IPS-18a (cell line): ENCODE results near the gene OR52N2.

Source experiments
- H3K27ac ChIP-seq: one replicate; pipeline ENCODE4 v1.5.1; 2013; ENCODE audit warnings: low read length
- H3K27me3 ChIP-seq: one replicate; pipeline ENCODE4 v1.6.1; 2013; ENCODE audit warnings: mild to moderate bottlenecking, low read length; ENCODE audit not compliant: control insufficient read depth, insufficient read depth
- H3K36me3 ChIP-seq: one replicate; pipeline ENCODE4 v1.6.1; 2013; ENCODE audit warnings: low read depth, low read length; ENCODE audit not compliant: control insufficient read depth
- H3K4me1 ChIP-seq: one replicate; pipeline ENCODE4 v1.6.1; 2013; ENCODE audit warnings: low read depth, low read length; ENCODE audit not compliant: control insufficient read depth
- H3K4me3 ChIP-seq: one replicate; pipeline ENCODE4 v1.5.1; 2013; ENCODE audit warnings: low read length
- H3K9ac ChIP-seq: one replicate; pipeline ENCODE4 v1.6.1; 2013; ENCODE audit warnings: mild to moderate bottlenecking, low read length, moderate library complexity
- H3K9me3 ChIP-seq: one replicate; pipeline ENCODE4 v1.6.1; 2013; ENCODE audit warnings: low read depth, low read length; ENCODE audit not compliant: control insufficient read depth

Gene OR52N2

DNA sequence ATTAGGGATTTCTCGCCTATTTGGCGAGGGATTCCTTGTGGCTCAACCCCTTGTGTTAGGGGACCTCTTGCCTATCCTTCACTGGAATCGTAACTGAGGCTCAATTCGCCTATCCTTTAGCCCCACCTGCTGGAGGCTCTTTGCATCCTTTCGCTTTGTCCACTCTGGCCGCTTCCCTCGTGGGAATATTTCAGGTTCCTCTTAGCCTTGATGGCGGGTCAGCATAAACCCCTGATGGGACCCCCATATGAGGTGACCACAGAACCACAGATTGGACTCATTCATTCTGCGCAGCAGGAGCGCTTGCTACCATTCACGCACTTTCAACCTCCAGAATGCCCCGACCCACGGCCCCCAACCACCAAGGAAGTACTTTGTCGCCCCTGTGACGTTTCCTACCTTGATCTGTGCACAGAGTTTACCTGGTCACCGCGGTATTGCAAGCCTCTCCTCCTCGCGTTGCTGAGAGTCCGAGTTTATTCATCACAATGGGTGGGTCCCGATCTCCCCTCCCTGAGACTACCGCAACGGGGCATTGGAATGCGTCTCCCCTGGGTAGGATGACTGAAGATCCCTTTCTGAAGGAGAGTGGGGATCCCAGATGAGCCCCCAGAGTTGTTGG lies at the start of gene OR52N2:
OR52N2 (plus strand) TSS at position 425 of the 622 bp plus-strand sequence. CDS start 11,412 bp downstream, outside the sequence.
- H3K27me3 ChIP-seq: no peaks in the 10 kb centered on the region

DNA sequence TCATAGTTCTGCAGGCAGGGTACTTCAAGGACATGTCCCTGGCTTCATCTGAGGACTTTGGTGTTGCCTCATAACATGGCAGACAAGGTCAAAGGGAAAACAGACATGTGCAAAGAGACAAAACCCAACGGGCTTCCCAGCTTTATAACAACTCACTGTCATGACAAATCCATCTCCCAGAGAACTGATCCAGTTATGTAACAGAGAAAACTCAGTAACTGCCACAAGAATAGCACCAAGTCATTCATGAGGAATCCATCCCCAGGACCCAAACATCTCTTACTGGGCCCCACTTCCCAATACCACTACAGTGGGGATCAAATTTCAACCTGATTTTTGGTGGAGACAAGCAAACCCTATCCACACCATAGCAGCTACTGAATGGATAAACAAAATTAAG lies 41.7 kb upstream of the OR52N2 start:
- no peak overlapping the region for H3K4me3 ChIP-seq
- H3K27me3 ChIP-seq: no peaks in the 10 kb centered on the region
- no peak overlapping the region for H3K9ac ChIP-seq
- no peaks in the 10 kb centered on the region for H3K36me3 ChIP-seq
- no peak overlapping the region for H3K27ac ChIP-seq
- no peaks in the 10 kb centered on the region for H3K9me3 ChIP-seq
- H3K4me1 ChIP-seq: no peaks in the 10 kb centered on the region

More for the DNA sequence above, at the start of gene OR52N2:
- no peaks in the 10 kb centered on the region for H3K36me3 ChIP-seq
- no peaks in the 10 kb centered on the region for H3K9me3 ChIP-seq
- peak within 1 kb of the TSS; percentile 75 for H3K4me3 ChIP-seq
- H3K27ac ChIP-seq: no peak within 1 kb of the TSS
- peak within 1 kb of the TSS; percentile 48 for H3K9ac ChIP-seq
- H3K4me1 ChIP-seq: peaks cover 1% of the 10 kb centered on the region

DNA sequence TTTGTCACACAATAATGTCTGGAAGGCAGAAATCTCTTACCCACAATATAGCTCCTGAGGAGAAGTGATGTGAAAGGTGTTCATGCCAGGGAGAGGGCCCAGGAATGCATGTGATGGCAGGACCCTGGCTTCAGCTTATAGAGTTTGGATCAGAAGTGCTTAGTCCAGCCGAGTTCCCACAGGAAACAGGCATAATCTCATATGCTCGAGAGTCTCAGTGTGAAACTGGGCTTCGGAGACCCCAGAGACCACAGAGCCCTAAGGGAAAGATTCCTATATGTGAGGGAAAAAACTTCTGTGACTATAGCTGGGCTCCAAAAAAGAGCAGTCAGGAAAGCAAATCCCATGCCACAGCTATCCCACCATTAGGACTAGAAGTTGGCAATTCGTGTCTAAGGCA lies 25.5 kb upstream of the OR52N2 start, which contains the start of gene OR52N5:
OR52N5 (minus strand) TSS at position 101 of the 400 bp plus-strand sequence. CDS start 4,721 bp downstream, outside the sequence.
- H3K9me3 ChIP-seq: no peaks in the 10 kb centered on the region
- H3K27me3 ChIP-seq: no peaks in the 10 kb centered on the region
- no peaks in the 10 kb centered on the region for H3K36me3 ChIP-seq
- no peaks in the 10 kb centered on the region for H3K4me1 ChIP-seq
- H3K4me3 ChIP-seq: no peak within 1 kb of the TSS
- no peak within 1 kb of the TSS for H3K27ac ChIP-seq
- H3K9ac ChIP-seq: no peak within 1 kb of the TSS

DNA sequence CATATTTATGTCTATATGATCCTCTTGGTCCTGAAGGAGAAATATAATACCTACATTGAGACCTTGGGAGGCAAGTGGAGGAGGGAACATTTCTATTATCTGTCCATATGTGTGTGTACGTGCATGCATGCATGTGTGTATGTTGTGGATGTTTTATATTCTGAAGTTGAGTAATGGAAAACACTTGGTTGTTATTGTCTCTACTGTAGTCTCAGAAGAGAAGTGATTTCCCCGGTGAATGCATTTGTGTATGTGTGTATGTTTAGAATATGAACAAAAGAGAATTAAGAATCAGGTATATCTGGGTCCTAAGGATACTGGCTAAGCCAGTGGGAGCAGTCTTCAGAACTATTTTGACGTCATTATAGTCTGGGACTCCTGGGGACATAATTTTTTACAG lies 17.6 kb upstream of the OR52N2 start, which contains the start of gene OR52N1:
OR52N1 (minus strand) TSS at position 101 of the 400 bp plus-strand sequence. CDS start 2,449 bp downstream, outside the sequence.
- H3K4me1 ChIP-seq: no peaks in the 10 kb centered on the region
- H3K9me3 ChIP-seq: no peaks in the 10 kb centered on the region
- no peak within 1 kb of the TSS for H3K27ac ChIP-seq
- no peak within 1 kb of the TSS for H3K4me3 ChIP-seq
- no peaks in the 10 kb centered on the region for H3K36me3 ChIP-seq
- H3K27me3 ChIP-seq: no peaks in the 10 kb centered on the region
- no peak within 1 kb of the TSS for H3K9ac ChIP-seq

DNA sequence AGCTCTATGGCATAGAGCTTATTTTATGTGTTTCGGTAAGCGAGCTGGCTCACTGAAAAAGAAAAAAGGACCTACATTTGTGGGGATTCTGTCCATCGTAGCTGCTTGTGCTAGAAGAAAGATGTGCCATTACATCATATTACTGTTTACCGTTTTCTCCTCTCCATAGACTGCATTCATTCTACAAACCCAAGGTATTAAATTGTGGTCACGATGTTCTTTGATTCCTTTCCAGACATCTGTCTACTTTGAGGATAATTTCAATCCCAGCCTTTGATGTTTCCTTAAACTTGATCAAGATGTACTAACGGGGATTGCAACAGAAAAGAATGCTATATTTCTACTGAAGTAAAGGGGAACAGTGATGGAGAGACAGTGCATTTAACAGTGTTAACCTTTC lies 12.2 kb upstream of the OR52N2 start:
- H3K27ac ChIP-seq: no peak overlapping the region
- no peaks in the 10 kb centered on the region for H3K27me3 ChIP-seq
- H3K4me3 ChIP-seq: no peak overlapping the region
- no peaks in the 10 kb centered on the region for H3K9me3 ChIP-seq
- no peaks in the 10 kb centered on the region for H3K36me3 ChIP-seq
- H3K4me1 ChIP-seq: no peaks in the 10 kb centered on the region
- H3K9ac ChIP-seq: no peak overlapping the region

DNA sequence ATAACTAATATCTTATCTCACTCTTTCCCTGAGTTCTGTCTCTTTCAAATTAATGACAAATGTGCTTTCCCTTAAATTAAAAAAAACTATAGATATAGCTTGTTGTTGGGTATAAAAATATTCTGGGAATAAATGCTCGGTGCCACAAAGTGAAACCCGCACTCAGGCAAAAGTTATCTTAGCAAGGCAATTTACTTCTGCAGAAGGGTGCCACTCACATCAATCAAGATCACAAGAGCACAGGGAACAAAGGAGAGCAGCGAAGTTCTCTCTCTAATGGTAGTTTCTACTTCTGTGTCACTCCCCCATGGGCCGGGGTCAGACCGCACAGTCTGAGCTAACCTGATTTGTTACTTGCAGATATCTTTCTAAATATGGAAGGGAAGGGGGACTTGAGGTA lies 4.7 kb upstream of the OR52N2 start:
- Histone ChIP-seq H3K4me1 (no peaks in the 10 kb centered on the region), H3K36me3 (no peaks in the 10 kb centered on the region), H3K9ac (no peak overlapping the region), H3K27me3 (no peaks in the 10 kb centered on the region), H3K27ac (no peak overlapping the region), H3K4me3 (no peak overlapping the region), H3K9me3 (no peaks in the 10 kb centered on the region)

DNA sequence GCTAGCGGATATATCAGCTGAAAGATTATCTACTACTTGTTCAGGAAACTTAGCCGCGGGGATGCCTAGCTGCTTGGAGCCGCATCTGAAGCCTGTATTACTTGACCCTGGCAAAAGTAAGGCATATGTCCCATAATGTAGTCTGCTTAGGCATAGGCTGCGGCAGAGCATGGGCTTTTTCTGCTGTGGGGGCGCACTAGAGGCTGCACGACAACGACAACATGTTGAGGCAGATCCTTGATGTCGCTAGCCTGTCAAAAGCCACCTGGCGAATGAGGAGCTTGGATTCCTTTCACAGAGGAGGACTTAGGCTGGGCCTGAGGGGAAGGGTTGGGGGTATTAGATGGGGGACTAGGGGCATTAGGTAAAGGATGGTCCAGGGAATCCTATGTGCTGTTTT lies 1.1 kb upstream of the OR52N2 start:
- no peaks in the 10 kb centered on the region for H3K36me3 ChIP-seq
- H3K4me1 ChIP-seq: no peaks in the 10 kb centered on the region
- no peak overlapping the region for H3K27ac ChIP-seq
- no peak overlapping the region for H3K4me3 ChIP-seq
- no peak overlapping the region for H3K9ac ChIP-seq
- H3K27me3 ChIP-seq: no peaks in the 10 kb centered on the region
- H3K9me3 ChIP-seq: no peaks in the 10 kb centered on the region

DNA sequence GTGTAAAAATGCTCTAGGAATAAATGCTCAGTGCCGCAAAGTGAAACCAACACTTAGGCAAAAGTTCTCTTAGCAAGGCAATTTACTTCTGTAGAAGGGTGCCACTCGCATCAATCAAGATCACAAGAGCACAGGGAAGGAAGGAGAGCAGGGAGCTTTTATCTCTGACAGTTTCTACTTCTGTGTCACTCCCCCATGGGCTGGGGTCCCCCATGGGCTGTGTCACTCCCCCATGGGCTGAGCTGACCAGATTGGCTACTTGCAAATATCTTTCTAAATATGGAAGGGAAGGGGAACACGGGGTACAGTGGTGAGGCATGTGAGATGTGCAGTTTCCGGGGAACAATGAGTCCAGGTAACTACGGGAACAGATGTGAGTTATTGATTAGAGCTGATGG lies 397 bp downstream of the OR52N2 start:
- Histone ChIP-seq H3K36me3 (no peaks in the 10 kb centered on the region), H3K4me3 (peak overlapping the region; percentile 75), H3K27me3 (no peaks in the 10 kb centered on the region), H3K9ac (peak overlapping the region; percentile 48), H3K9me3 (no peaks in the 10 kb centered on the region), H3K4me1 (peaks cover 5% of the 10 kb centered on the region), H3K27ac (no peak overlapping the region)

DNA sequence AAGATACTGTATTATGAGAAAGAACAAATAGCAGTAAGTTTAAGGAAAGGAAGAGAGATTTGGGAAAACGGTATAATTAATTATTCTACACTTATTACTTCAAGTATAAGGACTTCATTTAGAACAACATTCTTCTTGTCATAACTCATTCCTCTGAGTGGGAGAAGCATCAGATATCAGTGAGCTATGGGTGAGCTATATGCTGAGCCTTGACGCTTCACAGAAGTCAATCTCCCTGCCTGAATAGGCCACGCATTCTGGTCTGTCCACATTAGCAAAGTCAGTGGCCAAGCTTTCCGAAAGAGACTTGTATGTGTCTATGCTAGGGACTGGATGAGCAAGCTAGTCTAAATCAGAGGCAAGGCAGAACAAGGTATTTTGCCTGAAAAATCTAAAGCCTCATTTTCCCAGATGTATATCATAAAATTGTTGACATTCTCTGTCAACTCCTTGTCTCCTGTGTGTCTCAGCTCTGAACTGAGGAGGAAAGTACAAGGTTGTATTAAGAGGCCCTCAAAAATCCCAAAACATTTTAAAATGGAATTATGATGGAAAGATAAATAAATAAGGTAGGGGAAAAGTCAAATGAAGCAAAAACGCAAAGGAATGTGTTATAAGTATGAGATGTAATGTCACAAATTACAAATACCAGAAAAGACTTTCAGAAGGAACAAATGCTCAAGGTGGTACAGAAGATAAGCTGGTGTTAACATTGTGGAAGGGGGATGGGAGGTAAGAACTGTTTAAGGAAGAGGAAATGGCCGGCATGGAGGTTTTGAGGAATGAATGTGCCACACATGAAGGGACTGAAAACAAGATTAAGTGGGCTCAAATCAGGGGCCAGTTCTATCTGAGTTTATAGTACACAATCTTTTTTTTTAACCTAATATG lies 1.4 kb downstream of the OR52N2 start:
- H3K27me3 ChIP-seq: no peaks in the 10 kb centered on the region
- H3K36me3 ChIP-seq: no peaks in the 10 kb centered on the region
- H3K9me3 ChIP-seq: no peaks in the 10 kb centered on the region
- H3K9ac ChIP-seq: no peak overlapping the region
- no peak overlapping the region for H3K27ac ChIP-seq
- no peak overlapping the region for H3K4me3 ChIP-seq
- H3K4me1 ChIP-seq: peaks cover 5% of the 10 kb centered on the region

DNA sequence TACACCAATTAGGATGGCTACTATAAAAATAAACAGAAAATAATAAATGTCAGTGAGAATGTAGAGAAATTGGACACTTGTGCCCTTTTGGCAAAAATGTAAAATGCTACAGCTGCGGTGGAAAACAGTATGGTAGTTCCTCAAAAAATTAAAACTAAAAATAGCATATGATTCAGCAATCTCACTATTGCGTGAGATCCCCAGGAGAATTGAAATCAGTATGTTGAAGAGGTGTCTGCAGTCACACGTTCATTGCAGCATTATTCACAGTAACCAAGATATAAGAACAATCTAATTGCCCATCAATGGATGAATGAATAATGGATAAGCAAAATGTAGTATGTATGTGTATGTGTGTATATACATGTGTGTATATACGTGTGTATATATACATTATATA lies 6.8 kb downstream of the OR52N2 start:
- H3K27me3 ChIP-seq: no peaks in the 10 kb centered on the region
- H3K36me3 ChIP-seq: no peaks in the 10 kb centered on the region
- no peak overlapping the region for H3K4me3 ChIP-seq
- no peak overlapping the region for H3K9ac ChIP-seq
- no peaks in the 10 kb centered on the region for H3K9me3 ChIP-seq
- H3K4me1 ChIP-seq: peaks cover 5% of the 10 kb centered on the region
- no peak overlapping the region for H3K27ac ChIP-seq

DNA sequence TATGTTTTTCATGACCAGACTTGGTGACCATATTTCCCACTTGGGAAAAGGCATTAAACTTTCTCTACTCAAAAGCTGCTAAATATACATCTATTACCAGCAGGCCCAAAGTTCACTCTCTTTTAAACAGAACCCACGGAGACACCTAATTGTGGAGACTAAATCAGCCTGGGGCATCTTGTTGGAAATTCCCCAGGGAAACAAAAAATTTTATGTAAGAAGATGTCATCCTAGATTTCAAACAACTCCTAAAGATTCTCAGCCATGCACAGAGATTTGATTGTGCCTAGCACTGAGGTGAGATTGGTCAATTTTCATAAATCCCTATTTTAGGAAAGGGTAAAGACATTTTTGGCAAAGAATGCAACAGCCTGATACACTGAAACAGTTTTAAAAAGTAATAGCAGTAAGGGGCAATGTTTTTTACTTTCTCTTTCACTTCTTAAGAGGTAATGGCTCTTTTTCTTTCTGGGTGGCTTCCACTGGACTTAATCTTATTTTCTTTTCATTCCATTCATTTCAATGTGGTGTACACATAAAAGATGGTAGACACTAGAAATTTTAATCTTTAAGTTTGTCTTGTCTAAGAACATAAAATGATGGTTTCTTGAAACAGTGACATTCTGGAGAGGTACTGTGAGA lies 9.6 kb downstream of the OR52N2 start:
- no peak overlapping the region for H3K9ac ChIP-seq
- no peak overlapping the region for H3K27ac ChIP-seq
- no peaks in the 10 kb centered on the region for H3K9me3 ChIP-seq
- peaks cover 5% of the 10 kb centered on the region for H3K4me1 ChIP-seq
- no peaks in the 10 kb centered on the region for H3K27me3 ChIP-seq
- no peaks in the 10 kb centered on the region for H3K36me3 ChIP-seq
- H3K4me3 ChIP-seq: no peak overlapping the region
